Ishikawa (cell line): ENCODE measurements around the gene LAMC3.

Experiments
- CEBPB ChIP-seq: IDR thresholded peaks from 2 replicates; pipeline ENCODE4 v1.6.1; 2012
- CREB1 ChIP-seq: IDR thresholded peaks from 2 replicates; pipeline ENCODE4 v1.6.1; 2012; ENCODE audit warnings: low read depth
- EGR1 ChIP-seq: IDR thresholded peaks from 2 replicates; pipeline ENCODE4 v1.6.1; 2012
- EP300 ChIP-seq: IDR thresholded peaks from 2 replicates; pipeline ENCODE4 v1.6.1; 2012; ENCODE audit warnings: borderline replicate concordance
- FOXM1 ChIP-seq: IDR thresholded peaks from 2 replicates; pipeline ENCODE4 v1.6.1; 2012; ENCODE audit warnings: low read depth, borderline replicate concordance
- RAD21 ChIP-seq: IDR thresholded peaks from 2 replicates; pipeline ENCODE4 v1.6.1; 2012; ENCODE audit warnings: low read depth
- TAF1 ChIP-seq: IDR thresholded peaks from 2 replicates; pipeline ENCODE4 v1.6.1; 2012; ENCODE audit warnings: low read depth, mild to moderate bottlenecking
- TCF12 ChIP-seq: IDR thresholded peaks from 2 replicates; pipeline ENCODE4 v1.6.1; 2012; ENCODE audit warnings: low read depth
- TEAD4 ChIP-seq: IDR thresholded peaks from 2 replicates; pipeline ENCODE4 v1.6.1; 2012
- YY1 ChIP-seq: IDR thresholded peaks from 2 replicates; pipeline ENCODE4 v1.6.1; 2012; ENCODE audit warnings: low read depth
- ZBTB7A ChIP-seq: IDR thresholded peaks from 2 replicates; pipeline ENCODE4 v1.6.1; 2012; ENCODE audit warnings: low read depth
- TF ChIP-seq, protein P1 (sequence below): IDR thresholded peaks from 2 replicates; pipeline ENCODE4 v1.6.1; 2012; ENCODE audit warnings: low read depth, mild to moderate bottlenecking
- TF ChIP-seq, protein P2 (sequence below): IDR thresholded peaks from 2 replicates; pipeline ENCODE4 v1.6.1; 2012
- TF ChIP-seq, protein P3 (sequence below): IDR thresholded peaks from 2 replicates; pipeline ENCODE4 v1.6.1; 2012

DNA sequence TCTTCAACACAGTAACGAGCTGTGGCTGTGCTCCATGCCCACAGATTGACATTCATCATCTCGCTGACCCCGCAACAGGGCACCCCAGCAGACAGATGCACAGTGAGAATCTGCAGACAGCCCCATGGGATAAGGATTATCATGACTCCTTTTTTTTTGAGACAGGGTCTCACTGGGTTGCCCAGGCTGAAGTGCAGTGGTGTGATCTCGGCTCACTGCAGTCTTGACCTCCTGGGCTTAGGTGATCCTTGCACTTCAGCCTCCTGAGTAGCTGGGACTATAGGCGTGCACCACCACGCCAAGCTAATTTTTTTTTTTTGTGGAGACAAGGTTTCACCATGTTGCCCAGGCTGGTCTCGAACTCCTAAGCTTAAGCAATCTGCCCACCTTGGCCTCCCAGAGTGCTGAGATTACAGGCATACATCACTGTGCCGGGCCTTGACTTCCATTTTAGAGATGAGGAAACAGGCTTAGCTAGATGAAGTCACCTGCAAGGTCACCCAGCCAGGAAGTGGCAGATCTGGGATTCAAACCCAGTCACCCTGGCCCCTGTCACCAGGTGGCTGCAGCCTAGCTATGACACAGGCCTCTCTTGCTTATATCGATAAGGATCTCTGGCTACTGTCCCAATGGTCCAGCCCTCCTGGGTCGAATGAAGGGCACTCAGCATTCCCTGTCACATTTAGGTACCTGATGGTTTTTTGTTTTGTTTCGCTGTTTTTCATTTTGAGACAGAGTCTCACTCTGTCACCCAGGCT lies 92.4 kb downstream of the LAMC3 start:
- TF ChIP-seq, protein P1, sequence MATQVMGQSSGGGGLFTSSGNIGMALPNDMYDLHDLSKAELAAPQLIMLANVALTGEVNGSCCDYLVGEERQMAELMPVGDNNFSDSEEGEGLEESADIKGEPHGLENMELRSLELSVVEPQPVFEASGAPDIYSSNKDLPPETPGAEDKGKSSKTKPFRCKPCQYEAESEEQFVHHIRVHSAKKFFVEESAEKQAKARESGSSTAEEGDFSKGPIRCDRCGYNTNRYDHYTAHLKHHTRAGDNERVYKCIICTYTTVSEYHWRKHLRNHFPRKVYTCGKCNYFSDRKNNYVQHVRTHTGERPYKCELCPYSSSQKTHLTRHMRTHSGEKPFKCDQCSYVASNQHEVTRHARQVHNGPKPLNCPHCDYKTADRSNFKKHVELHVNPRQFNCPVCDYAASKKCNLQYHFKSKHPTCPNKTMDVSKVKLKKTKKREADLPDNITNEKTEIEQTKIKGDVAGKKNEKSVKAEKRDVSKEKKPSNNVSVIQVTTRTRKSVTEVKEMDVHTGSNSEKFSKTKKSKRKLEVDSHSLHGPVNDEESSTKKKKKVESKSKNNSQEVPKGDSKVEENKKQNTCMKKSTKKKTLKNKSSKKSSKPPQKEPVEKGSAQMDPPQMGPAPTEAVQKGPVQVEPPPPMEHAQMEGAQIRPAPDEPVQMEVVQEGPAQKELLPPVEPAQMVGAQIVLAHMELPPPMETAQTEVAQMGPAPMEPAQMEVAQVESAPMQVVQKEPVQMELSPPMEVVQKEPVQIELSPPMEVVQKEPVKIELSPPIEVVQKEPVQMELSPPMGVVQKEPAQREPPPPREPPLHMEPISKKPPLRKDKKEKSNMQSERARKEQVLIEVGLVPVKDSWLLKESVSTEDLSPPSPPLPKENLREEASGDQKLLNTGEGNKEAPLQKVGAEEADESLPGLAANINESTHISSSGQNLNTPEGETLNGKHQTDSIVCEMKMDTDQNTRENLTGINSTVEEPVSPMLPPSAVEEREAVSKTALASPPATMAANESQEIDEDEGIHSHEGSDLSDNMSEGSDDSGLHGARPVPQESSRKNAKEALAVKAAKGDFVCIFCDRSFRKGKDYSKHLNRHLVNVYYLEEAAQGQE: no peak
- TF ChIP-seq RAD21 (no peak), EGR1 (no peak), FOXM1 (no peak), EP300 (no peak), YY1 (no peak), TCF12 (no peak), CEBPB (no peak), TAF1 (no peak), CREB1 (no peak), ZBTB7A (no peak), TEAD4 (no peak)
- TF ChIP-seq, protein P2, sequence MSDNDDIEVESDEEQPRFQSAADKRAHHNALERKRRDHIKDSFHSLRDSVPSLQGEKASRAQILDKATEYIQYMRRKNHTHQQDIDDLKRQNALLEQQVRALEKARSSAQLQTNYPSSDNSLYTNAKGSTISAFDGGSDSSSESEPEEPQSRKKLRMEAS: no peak
- TF ChIP-seq, protein P3, sequence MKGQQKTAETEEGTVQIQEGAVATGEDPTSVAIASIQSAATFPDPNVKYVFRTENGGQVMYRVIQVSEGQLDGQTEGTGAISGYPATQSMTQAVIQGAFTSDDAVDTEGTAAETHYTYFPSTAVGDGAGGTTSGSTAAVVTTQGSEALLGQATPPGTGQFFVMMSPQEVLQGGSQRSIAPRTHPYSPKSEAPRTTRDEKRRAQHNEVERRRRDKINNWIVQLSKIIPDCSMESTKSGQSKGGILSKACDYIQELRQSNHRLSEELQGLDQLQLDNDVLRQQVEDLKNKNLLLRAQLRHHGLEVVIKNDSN: no peak
